WI38 (cell line): Measurements from ENCODE around the gene TRMT11.
"Not testable (repeated sequence)": the region's sequence is repeated elsewhere in the genome, so short reads cannot be mapped to it uniquely, and the experiment has no call there.

Experiments
- H3K4me3 ChIP-seq: 2 replicates; pipeline ENCODE4 v1.5.1; 2011; ENCODE audit warnings: low read depth, mild to moderate bottlenecking, control low read depth, low read length
- TF ChIP-seq, protein P1 (sequence below): IDR thresholded peaks from 2 replicates; pipeline ENCODE4 v1.5.1; 2012; ENCODE audit warnings: low read depth, mild to moderate bottlenecking, control low read depth, low read length

The TRMT11 gene

DNA sequence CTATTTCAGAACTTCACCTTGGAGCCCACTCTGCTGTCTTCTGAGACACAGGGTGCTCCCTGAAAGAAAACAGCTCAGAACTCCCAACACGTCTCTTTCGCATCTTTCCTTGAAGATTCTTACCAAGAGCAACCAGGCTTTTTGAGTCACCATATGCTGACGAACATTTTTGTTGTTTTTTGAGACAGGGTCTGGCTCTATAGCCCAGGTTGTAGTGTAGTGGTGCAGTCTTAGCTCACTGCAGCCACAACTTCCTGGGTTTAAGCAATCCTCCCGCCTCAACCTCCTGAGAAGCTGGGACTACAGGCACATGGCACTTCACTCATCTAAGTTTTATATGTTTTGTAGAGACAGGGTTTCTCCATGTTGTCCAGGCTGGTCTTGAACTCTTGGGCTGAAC is 68.5 kb downstream of the TRMT11 start:
- TF ChIP-seq, protein P1, sequence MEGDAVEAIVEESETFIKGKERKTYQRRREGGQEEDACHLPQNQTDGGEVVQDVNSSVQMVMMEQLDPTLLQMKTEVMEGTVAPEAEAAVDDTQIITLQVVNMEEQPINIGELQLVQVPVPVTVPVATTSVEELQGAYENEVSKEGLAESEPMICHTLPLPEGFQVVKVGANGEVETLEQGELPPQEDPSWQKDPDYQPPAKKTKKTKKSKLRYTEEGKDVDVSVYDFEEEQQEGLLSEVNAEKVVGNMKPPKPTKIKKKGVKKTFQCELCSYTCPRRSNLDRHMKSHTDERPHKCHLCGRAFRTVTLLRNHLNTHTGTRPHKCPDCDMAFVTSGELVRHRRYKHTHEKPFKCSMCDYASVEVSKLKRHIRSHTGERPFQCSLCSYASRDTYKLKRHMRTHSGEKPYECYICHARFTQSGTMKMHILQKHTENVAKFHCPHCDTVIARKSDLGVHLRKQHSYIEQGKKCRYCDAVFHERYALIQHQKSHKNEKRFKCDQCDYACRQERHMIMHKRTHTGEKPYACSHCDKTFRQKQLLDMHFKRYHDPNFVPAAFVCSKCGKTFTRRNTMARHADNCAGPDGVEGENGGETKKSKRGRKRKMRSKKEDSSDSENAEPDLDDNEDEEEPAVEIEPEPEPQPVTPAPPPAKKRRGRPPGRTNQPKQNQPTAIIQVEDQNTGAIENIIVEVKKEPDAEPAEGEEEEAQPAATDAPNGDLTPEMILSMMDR, result no peak
- H3K4me3 ChIP-seq, result no peak overlapping the region

DNA sequence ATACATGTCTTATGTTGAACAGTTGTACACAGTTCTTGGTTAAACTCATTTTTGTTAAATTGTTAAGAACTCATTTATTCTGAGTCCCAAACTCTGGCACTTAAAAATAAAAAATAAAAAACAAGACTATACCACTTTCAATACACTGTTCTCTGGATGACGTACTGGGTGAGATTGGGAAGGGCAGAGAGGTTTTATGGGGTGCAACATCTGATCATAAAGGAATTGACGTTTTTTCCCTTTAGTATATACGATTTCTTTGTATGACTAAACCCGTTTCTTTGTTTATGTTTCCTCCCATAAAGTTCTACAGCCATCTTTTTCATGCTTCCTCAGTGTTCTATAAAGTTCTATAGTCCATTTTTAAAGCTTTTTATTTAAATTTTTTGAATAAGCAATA is 69.1 kb downstream of the TRMT11 start:
- no peak overlapping the region for H3K4me3 ChIP-seq
- TF ChIP-seq, protein P1, result no peak

DNA sequence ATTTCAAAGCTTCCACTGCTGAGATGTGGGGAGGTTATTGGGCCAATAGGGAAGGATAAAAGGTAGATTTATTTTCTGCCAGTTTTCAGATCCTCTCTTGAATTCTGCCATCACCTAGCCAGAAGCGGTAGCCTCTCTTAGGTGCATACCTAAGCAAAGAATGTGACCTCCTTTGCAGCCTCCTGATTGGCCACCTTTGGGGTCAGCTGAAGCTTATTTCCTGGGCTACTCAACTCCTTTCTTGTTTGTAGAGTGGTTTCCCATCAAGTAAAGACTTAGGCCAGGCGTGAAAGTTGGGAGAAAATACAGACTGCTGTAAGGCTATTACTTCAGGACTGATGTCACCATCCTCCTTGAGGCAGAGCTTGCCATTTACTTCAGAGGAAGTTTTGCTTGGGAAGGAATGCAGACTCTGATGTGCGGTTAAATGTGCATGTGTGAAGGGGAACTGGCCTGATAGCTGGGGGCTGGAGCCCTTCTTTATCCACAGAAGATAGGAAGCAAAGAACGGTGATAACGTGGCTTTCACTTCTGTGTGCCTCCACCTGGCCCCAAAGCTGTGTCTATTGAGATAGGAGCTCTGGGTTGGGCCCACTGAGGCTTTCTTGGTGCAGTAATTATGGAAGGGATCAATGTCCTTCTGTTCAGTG is 70.1 kb downstream of the TRMT11 start:
- no peak overlapping the region for H3K4me3 ChIP-seq
- TF ChIP-seq, protein P1, result no peak

DNA sequence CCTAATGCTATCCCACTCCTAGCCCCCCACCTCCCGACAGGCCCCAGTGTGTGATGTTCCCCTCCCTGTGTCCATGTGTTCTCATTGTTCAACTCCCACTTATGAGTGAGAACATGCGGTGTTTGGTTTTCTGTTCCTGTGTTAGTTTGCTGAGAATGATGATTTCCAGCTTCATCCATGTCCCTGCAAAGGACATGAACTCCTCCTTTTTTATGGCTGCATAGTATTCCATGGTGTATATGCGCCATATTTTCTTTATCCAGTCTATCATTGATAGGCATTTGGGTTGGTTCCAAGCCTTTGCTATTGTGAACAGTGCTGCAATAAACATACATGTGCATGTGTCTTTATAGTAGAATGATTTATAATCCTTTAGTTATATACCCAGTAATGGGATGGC is 71.7 kb downstream of the TRMT11 start:
- not testable (repeated sequence) for H3K4me3 ChIP-seq

DNA sequence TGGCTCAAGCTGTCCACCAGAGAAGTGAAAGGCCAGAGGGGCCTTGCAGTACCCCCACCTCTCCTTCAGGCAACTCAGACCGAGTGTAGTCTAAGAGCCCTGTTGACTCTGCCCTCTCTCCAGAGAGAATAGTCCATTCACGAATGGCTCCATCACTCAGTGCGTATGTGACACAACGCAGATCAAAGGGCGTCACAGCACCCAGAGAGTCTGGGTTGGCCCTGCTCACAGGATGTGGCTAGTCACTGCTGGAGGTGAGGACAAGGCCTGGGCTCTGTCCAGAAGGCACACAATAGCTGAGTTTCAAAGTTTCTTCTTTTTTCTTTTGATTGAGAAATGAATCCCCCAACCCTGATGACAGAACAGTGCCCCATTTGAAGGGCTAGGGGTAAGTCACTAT is 74.1 kb downstream of the TRMT11 start:
- TF ChIP-seq, protein P1, result no peak
- no peak overlapping the region for H3K4me3 ChIP-seq

DNA sequence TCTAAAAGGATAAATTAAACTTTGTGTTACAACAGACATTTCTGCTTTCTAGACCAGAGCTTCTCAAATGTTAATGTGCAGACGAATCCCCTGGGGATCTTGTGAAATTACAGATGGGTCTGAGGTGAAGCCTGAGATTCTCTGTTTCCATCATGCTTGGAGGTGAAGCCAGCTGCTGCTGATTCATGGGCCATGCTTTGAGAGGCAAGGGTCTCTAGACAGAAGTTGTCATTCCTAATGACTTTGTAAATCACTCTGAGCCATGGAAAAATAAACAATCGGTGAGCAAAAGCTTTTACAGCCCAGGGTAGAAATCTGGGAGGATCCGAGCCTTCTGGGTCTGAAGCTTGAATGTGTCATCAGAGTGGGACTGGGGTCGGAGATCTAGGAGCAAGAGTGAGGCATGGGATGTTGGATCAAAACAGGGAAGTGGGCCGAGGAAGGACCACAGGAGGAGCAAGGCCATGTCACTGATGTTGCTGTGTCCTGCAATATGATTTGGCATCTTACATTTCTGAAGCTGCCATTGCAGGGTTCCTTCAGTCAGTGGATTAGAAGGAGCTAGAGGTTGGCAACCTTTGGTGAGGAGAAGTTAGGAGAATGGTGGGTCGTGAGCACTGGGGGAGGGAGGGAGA is 77.3 kb downstream of the TRMT11 start:
- H3K4me3 ChIP-seq, result no peak overlapping the region
- TF ChIP-seq, protein P1, result no peak

DNA sequence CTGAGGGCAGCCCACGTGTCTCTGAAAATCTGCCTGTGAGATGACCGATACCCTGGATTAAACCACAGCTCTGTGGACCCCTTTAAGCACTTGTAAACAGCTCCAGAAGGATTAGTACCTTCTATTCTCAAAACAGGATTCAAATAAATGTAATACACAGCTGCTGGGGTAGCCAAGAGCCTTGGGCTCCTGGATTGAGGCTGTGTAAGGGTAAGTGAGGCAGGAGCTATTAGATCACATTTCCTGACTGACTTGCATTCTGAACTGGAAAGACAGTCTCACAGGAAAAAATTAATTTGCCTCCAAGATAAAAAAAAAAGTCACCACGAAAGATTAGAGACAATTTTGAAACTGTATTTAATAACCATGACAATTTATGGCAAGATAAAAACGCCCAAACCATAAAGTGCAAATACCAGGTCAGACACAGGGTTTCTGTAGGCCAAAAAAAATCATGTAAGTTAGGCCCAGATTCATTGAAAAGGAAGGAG is 78.0 kb downstream of the TRMT11 start:
- TF ChIP-seq, protein P1, result no peak

More for the DNA sequence above, 78.0 kb downstream of the TRMT11 start:
- H3K4me3 ChIP-seq, result no peak overlapping the region
